SK-N-SH (cell line): Measurements from ENCODE around the gene STOML1.

Experiments
- CHD2 ChIP-seq: fragments of 150-350 bp; IDR thresholded peaks from 2 replicates; pipeline ENCODE4 v1.6.1; 2018; ENCODE audit warnings: low read length; ENCODE audit not compliant: partially characterized antibody
- EP300 ChIP-seq, 2 experiments: IDR thresholded peaks; 2 replicates each; pipeline versions ENCODE4 v1.4.0 to v1.6.1; 2012; ENCODE audit warnings: borderline replicate concordance in 1 of 2, low read depth in 1 of 2, low read length in 1 of 2
- FOSL2 ChIP-seq: IDR thresholded peaks from 2 replicates; pipeline ENCODE4 v1.4.0; 2012; ENCODE audit warnings: low read depth, mild to moderate bottlenecking, moderate library complexity, borderline replicate concordance
- FOXM1 ChIP-seq: IDR thresholded peaks from 2 replicates; pipeline ENCODE4 v1.4.0; 2012; ENCODE audit warnings: low read depth, mild to moderate bottlenecking
- JUND ChIP-seq: IDR thresholded peaks from 2 replicates; pipeline ENCODE4 v1.4.0; 2012
- RCOR1 ChIP-seq: fragments of 150-350 bp; IDR thresholded peaks from 2 replicates; pipeline ENCODE4 v1.6.1; 2017; ENCODE audit warnings: antibody characterized with exemption, low read length
- YY1 ChIP-seq: IDR thresholded peaks from 2 replicates; pipeline ENCODE4 v1.4.0; 2012; ENCODE audit warnings: low read depth, mild to moderate bottlenecking
- TF ChIP-seq, protein P1 (sequence below): fragments of 200-600 bp; sonication (generic); IDR thresholded peaks from 2 replicates; pipeline ENCODE4 v1.6.1; 2017; ENCODE audit warnings: antibody characterized with exemption, mild to moderate bottlenecking, moderate library complexity
- TF ChIP-seq, protein P2 (sequence below): IDR thresholded peaks from 2 replicates; pipeline ENCODE4 v1.4.0; 2012; ENCODE audit warnings: low read depth, borderline replicate concordance
- TF ChIP-seq, protein P3 (sequence below): IDR thresholded peaks from 2 replicates; pipeline ENCODE4 v1.6.1; 2012; ENCODE audit warnings: mild to moderate bottlenecking, low read depth, low read length, moderate library complexity

DNA sequence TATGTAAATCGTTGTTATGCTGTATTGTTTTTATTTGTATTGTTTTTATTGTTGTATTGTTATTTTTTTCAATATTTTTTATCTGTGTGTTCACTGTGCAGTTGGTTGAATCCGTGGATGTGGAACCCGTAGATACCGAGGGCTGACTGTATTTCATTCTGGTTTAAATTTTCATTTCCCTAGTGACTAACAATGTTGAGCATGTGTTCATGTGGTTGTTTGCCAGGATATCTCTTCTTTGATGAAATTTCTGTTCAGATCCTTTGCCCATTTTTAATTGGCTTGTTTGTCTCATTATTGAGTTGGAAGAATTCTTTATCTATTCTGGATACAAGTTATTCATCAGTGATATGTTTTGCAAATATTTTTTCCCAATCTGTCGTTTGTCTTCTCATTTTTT, 29.7 kb downstream of the STOML1 start:
- TF ChIP-seq YY1 = no peak
- TF ChIP-seq JUND = no peak
- TF ChIP-seq, protein P1, sequence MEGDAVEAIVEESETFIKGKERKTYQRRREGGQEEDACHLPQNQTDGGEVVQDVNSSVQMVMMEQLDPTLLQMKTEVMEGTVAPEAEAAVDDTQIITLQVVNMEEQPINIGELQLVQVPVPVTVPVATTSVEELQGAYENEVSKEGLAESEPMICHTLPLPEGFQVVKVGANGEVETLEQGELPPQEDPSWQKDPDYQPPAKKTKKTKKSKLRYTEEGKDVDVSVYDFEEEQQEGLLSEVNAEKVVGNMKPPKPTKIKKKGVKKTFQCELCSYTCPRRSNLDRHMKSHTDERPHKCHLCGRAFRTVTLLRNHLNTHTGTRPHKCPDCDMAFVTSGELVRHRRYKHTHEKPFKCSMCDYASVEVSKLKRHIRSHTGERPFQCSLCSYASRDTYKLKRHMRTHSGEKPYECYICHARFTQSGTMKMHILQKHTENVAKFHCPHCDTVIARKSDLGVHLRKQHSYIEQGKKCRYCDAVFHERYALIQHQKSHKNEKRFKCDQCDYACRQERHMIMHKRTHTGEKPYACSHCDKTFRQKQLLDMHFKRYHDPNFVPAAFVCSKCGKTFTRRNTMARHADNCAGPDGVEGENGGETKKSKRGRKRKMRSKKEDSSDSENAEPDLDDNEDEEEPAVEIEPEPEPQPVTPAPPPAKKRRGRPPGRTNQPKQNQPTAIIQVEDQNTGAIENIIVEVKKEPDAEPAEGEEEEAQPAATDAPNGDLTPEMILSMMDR = no peak
- no peak for TF ChIP-seq RCOR1
- TF ChIP-seq, protein P2, sequence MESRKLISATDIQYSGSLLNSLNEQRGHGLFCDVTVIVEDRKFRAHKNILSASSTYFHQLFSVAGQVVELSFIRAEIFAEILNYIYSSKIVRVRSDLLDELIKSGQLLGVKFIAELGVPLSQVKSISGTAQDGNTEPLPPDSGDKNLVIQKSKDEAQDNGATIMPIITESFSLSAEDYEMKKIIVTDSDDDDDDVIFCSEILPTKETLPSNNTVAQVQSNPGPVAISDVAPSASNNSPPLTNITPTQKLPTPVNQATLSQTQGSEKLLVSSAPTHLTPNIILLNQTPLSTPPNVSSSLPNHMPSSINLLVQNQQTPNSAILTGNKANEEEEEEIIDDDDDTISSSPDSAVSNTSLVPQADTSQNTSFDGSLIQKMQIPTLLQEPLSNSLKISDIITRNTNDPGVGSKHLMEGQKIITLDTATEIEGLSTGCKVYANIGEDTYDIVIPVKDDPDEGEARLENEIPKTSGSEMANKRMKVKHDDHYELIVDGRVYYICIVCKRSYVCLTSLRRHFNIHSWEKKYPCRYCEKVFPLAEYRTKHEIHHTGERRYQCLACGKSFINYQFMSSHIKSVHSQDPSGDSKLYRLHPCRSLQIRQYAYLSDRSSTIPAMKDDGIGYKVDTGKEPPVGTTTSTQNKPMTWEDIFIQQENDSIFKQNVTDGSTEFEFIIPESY = no peak
- no peak for TF ChIP-seq CHD2
- TF ChIP-seq, protein P3, sequence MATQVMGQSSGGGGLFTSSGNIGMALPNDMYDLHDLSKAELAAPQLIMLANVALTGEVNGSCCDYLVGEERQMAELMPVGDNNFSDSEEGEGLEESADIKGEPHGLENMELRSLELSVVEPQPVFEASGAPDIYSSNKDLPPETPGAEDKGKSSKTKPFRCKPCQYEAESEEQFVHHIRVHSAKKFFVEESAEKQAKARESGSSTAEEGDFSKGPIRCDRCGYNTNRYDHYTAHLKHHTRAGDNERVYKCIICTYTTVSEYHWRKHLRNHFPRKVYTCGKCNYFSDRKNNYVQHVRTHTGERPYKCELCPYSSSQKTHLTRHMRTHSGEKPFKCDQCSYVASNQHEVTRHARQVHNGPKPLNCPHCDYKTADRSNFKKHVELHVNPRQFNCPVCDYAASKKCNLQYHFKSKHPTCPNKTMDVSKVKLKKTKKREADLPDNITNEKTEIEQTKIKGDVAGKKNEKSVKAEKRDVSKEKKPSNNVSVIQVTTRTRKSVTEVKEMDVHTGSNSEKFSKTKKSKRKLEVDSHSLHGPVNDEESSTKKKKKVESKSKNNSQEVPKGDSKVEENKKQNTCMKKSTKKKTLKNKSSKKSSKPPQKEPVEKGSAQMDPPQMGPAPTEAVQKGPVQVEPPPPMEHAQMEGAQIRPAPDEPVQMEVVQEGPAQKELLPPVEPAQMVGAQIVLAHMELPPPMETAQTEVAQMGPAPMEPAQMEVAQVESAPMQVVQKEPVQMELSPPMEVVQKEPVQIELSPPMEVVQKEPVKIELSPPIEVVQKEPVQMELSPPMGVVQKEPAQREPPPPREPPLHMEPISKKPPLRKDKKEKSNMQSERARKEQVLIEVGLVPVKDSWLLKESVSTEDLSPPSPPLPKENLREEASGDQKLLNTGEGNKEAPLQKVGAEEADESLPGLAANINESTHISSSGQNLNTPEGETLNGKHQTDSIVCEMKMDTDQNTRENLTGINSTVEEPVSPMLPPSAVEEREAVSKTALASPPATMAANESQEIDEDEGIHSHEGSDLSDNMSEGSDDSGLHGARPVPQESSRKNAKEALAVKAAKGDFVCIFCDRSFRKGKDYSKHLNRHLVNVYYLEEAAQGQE = no peak
- TF ChIP-seq FOSL2 = no peak
- TF ChIP-seq FOXM1 = no peak
- no peak for TF ChIP-seq EP300 (IDR thresholded peaks at IDR 0.05; ENCODE audit: borderline replicate concordance in 1 of 2, low read depth in 1 of 2, low read length in 1 of 2)
